Measurements from ENCODE around the gene SMAD9. TPM values are rescaled to one million over a fixed set of nuclear protein-coding genes. Genes with fewer than 3 reads are reported as not detected.

The SMAD9 gene
- total and polyA plus RNA-seq, 8 donors = 9.2 to 33.0 (median 26.9) TPM

DNA sequence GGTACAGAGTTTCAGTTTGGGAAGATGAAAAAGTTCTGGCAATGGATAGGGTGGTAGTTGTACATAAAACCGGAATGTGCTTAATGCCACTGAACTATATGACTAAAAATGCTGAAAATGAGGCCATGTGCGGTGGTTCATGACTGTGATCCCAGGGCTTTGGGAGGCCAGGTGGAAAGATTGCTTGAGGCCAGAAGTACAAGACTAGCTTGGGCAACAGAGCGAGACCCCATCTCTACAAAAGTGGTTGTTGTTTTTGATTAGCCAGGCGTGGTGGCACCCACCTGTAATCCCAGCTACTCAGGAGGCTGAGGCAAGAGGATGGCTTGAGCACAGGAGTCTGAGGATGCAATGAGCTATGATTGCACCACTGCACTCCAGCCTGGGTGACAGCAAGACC lies 12.8 kb downstream of the SMAD9 start:
- DNase-seq = no peak
- Histone ChIP-seq H3K4me1 (no peaks in the 10 kb centered on the region), H3K4me3 (no peak overlapping the region), H3K9me3 (no peaks in the 10 kb centered on the region), H3K36me3 (no peaks in the 10 kb centered on the region), H3K27me3 (no peaks in the 10 kb centered on the region), H3K27ac (no peak overlapping the region)
- no peak for TF ChIP-seq CTCF (IDR thresholded peaks at IDR 0.05)
- intact Hi-C loops (cut with DNase I) = no loop called here
- no peak for ATAC-seq

GRCh38 chr13:36905944-36906343 lies 14.1 kb downstream of the SMAD9 start:
- H3K9me3 ChIP-seq = no peaks in the 10 kb centered on the region
- H3K36me3 ChIP-seq = no peaks in the 10 kb centered on the region
- intact Hi-C loops (cut with DNase I) = no loop called here
- no peak for TF ChIP-seq CTCF (IDR thresholded peaks at IDR 0.05)
- H3K4me3 ChIP-seq = no peak overlapping the region
- no peaks in the 10 kb centered on the region for H3K27me3 ChIP-seq
- ATAC-seq (no peak), DNase-seq (no peak)
- no peak overlapping the region for H3K27ac ChIP-seq
- H3K4me1 ChIP-seq = no peaks in the 10 kb centered on the region

DNA sequence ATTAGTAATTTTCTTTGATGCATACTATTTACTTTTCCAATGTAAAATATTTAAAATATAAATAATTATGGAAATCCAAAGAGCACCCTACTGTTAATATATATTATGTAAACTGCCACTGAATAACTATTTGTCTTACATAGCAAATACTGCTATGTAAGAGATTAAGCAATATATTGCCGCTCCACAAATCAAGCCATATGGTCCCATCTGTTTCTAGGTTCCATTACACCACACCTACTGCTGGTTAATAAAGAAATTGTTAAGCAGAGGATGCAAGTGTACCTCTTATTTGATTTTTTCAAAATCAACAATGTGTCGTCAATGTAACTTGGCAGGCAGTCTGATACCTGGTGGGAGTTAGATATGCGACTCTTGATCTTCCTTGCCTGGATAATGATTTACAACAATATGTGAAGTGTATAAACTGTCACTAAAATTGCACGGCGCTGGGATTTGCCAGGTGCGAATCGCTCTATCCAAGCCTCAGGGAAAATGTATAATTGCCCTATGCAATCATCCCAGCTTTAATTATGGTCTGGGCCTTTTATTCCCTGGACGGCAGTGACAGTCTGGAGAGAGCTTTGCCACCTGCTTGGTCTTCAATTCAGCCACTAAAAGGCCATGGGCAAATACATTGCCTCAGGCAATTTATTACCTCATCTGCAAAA lies 16.0 kb downstream of the SMAD9 start:
- Histone ChIP-seq H3K4me3 (no peak overlapping the region), H3K4me1 (no peaks in the 10 kb centered on the region), H3K27me3 (no peaks in the 10 kb centered on the region), H3K9me3 (peaks cover 0 to 5% of the 10 kb centered on the region in 2 donors), H3K27ac (no peak overlapping the region), H3K36me3 (no peaks in the 10 kb centered on the region)
- ATAC-seq (no peak), DNase-seq (no peak)
- no peak for TF ChIP-seq CTCF (IDR thresholded peaks at IDR 0.05)
- intact Hi-C loops (cut with DNase I) = no loop called here

- H3K27ac ChIP-seq = no peak overlapping the region
- no peaks in the 10 kb centered on the region for H3K36me3 ChIP-seq
- H3K9me3 ChIP-seq = peaks cover 0 to 9% of the 10 kb centered on the region in 2 donors
- intact Hi-C loops (cut with DNase I) = no loop called here
- no peaks in the 10 kb centered on the region for H3K4me1 ChIP-seq
- TF ChIP-seq CTCF (IDR thresholded peaks at IDR 0.05) = no peak
- ATAC-seq (no peak), DNase-seq (no peak)
- H3K4me3 ChIP-seq = no peak overlapping the region
- H3K27me3 ChIP-seq = no peaks in the 10 kb centered on the region
Observed at GRCh38 chr13:36897054-36897616, 22.9 kb downstream of the SMAD9 start.

GRCh38 chr13:36891752-36892151 lies 28.3 kb downstream of the SMAD9 start:
- intact Hi-C loops (cut with DNase I) = no loop called here
- ATAC-seq (no peak), DNase-seq (no peak)
- Histone ChIP-seq H3K27me3 (no peaks in the 10 kb centered on the region), H3K4me1 (no peaks in the 10 kb centered on the region), H3K9me3 (no peaks in the 10 kb centered on the region), H3K36me3 (no peaks in the 10 kb centered on the region), H3K4me3 (no peak overlapping the region), H3K27ac (no peak overlapping the region)
- TF ChIP-seq CTCF (IDR thresholded peaks at IDR 0.05) = no peak

All from left lung (tissue), 10 donors.